Heart left ventricle (tissue), 16 donors: ENCODE measurements around the gene UNC93A. TPM values are rescaled to one million over a fixed set of nuclear protein-coding genes. Genes with fewer than 3 reads are reported as not detected.
"Not testable (repeated sequence)": the region's sequence is repeated elsewhere in the genome, so short reads cannot be mapped to it uniquely, and the experiment has no call there.

Source experiments
- ATAC-seq, 4 donors: fragments of 200-7000 bp; cut with Tn5 transposase; one replicate each; pipeline ENCODE4 v1.9.1; 2020 to 2022; ENCODE audit warnings: moderate library complexity in 4 of 4, mild to moderate bottlenecking in 3 of 4, moderate number of reproducible peaks in 1 of 4
- DNase-seq, 5 donors: peaks; one replicate each; pipeline ENCODE4 v3.0.0-alpha.2; 2020
- H3K27ac ChIP-seq, 12 donors: fragments of 200-600 bp; sonication (generic) in 4 of 12; one replicate each; pipeline versions ENCODE4 v1.5.0 to v1.8.0; 2016 to 2022; ENCODE audit warnings: mild to moderate bottlenecking in 2 of 12
- H3K27me3 ChIP-seq, 9 donors: fragments of 200-600 bp; sonication (generic) in 2 of 9; one replicate each; pipeline versions ENCODE4 v1.5.1 to v1.8.0; 2016 to 2022; ENCODE audit warnings: mild to moderate bottlenecking in 3 of 9
- H3K36me3 ChIP-seq, 9 donors: fragments of 200-600 bp; sonication (generic) in 2 of 9; one replicate each; pipeline versions ENCODE4 v1.5.0 to v1.8.0; 2018 to 2022; ENCODE audit warnings: mild to moderate bottlenecking in 2 of 9
- H3K4me1 ChIP-seq, 12 donors: fragments of 200-600 bp; sonication (generic) in 4 of 12; one replicate each; pipeline versions ENCODE4 v1.5.0 to v1.8.0; 2016 to 2022; ENCODE audit warnings: mild to moderate bottlenecking in 3 of 12
- H3K4me3 ChIP-seq, 12 donors: fragments of 200-600 bp; sonication (generic) in 4 of 12; one replicate each; pipeline versions ENCODE4 v1.5.0 to v1.8.0; 2017 to 2022; ENCODE audit warnings: mild to moderate bottlenecking in 9 of 12, moderate library complexity in 4 of 12
- H3K9me3 ChIP-seq, 12 donors: fragments of 200-600 bp; sonication (generic) in 4 of 12; one replicate each; pipeline versions ENCODE4 v1.5.0 to v1.8.0; 2016 to 2022; ENCODE audit warnings: mild to moderate bottlenecking in 1 of 12
- CTCF ChIP-seq, 12 donors: fragments of 200-600 bp; sonication (generic) in 4 of 12; IDR thresholded peaks; one replicate each; pipeline versions ENCODE4 v1.5.0 to v1.8.0; 2018 to 2022; ENCODE audit warnings: antibody characterized with exemption in 12 of 12, mild to moderate bottlenecking in 5 of 12
- POLR2A ChIP-seq, 2 donors: fragments of 450-650 bp; IDR thresholded peaks; one replicate each; pipeline ENCODE4 v1.6.1; 2017; ENCODE audit warnings: antibody characterized with exemption in 2 of 2, mild to moderate bottlenecking in 2 of 2, moderate library complexity in 2 of 2
- whole genome bisulfite sequencing, 4 donors: extraction: QIAGEN DNeasy Blood & Tissue Kit in 2 of 4; methylation state at CpG; one replicate each; pipeline versions ENCODE4 v1.1.5 to v1.1.7; 2013 to 2018; 5-methylcytosine and 5-hydroxymethylcytosine counted together
- intact Hi-C, 10 donors: fragments of 100-400 bp; cut with DNase I; formaldehyde crosslinking; loops; one replicate each; pipeline versions ENCODE4 v1.11.1 to v1.14.2; 2022
- polyA plus RNA-seq, 2 donors: library from polyadenylated mRNA; stranded (reverse); fragments of 200-250 nt; gene quantifications; one replicate each; pipeline ENCODE4 v1.2.3, GENCODE V29; 2013
- total RNA-seq, 9 donors: library from RNA; depleted of rRNA in 2 of 9; stranded (reverse); fragments of >200 nt in 2 of 9; fragmentation: NEBNext Ultra II Directional in 3 of 9; extraction: Animal tissue kit (Norgen Biotek cat#: 25700) in 3 of 9; gene quantifications; one replicate each; pipeline versions ENCODE4 v1.1.0 to v1.2.4, GENCODE V29; 2016 to 2023
- donor health status: ischemic (EF 13 %, LVEDD 7.1; RV severe dilation, severe dysfunction).
- donor health status: healthy with polysubstance abuse.
- donor health status: DM: no; HTN: yes; CAD: no.
- donor health status: DM: no; HTN: no; CAD: no.
- donor health status: ischemic (EF 25% LVEDD 6.9; RV normal size, moderate dysfunction).
- donor health status: ischemic (EF 25% LVEDD 5.7; RV mildly dilated, moderate dysfunction).
- donor health status: healthy.
- donor health status: DM: yes; HTN: yes; CAD: no.
- donor health status: ischemic (EF 35%, LVEDD 5.7; RV mildly dilated, moderate dysfunction).
- donor health status: nonischemic (EF 11% LVEDD 7.7; RV severe dilation, severe dysfunction).
- donor health status: DM: yes; HTN: yes; CAD: no.
- donor health status: PGD.
- donor health status: ischemic (EF 29% LVEDD 5.4; RV normal size, mild dysfunction).
- donor health status: nonischemic (EF 23%, LVEDD 6.1; RV moderate dilation, normal function).

The UNC93A gene
- total and polyA plus RNA-seq, 11 donors, result not detected

GRCh38 chr6:167288591-167289225, 2.4 kb upstream of the UNC93A start:
- peak; percentile 43 to 76 (median 60) for TF ChIP-seq CTCF (IDR thresholded peaks at IDR 0.05)
- H3K4me3 ChIP-seq, DNase-seq, H3K9me3 ChIP-seq, H3K4me1 ChIP-seq, H3K27ac ChIP-seq, H3K36me3 ChIP-seq, H3K27me3 ChIP-seq: not testable (repeated sequence)
- ATAC-seq, result peak in 3 of 4 donors; percentile 74 to 87 (median 76)
- intact Hi-C loops, result loop anchor here in 3 of 10 donors (5.0 to 10.0 kb wide), 2 partner anchors 64 to 71 kb away; no protein-coding TSS in a partner anchor
- 14 to 18% (median 16%) methylated on average over 14 of the region's 14 CpGs for WGBS, 4 donors

GRCh38 chr6:167289291-167289690, 1.8 kb upstream of the UNC93A start:
- WGBS, 4 donors, result 76 to 88% (median 84%) methylated on average over 1 to 2 of the region's 2 CpGs
- not testable (repeated sequence) for DNase-seq
- intact Hi-C loops, result loop anchor here in 3 of 10 donors (5.0 to 10.0 kb wide), 2 partner anchors 64 to 72 kb away; no protein-coding TSS in a partner anchor

GRCh38 chr6:167291623-167292300, 647 bp downstream of the UNC93A start:
- Histone ChIP-seq H3K4me3 (no peak overlapping the region), H3K9me3 (no peaks in the 10 kb centered on the region), H3K27me3 (no peaks in the 10 kb centered on the region), H3K4me1 (no peaks in the 10 kb centered on the region), H3K36me3 (no peaks in the 10 kb centered on the region), H3K27ac (no peak overlapping the region)
- DNase-seq (no peak), ATAC-seq (no peak)
- no peak for TF ChIP-seq POLR2A (IDR thresholded peaks at IDR 0.05)
- TF ChIP-seq CTCF (IDR thresholded peaks at IDR 0.05), result no peak
- 83 to 87% (median 85%) methylated on average over 7 of the region's 7 CpGs for WGBS, 4 donors
- intact Hi-C loops, result loop anchor here in 2 of 10 donors (10.0 kb wide), 2 partner anchors 97 to 517 kb away; no protein-coding TSS in a partner anchor

More at GRCh38 chr6:167289291-167289690, 1.8 kb upstream of the UNC93A start:
- not testable (repeated sequence) for H3K4me1 ChIP-seq, H3K27me3 ChIP-seq, H3K4me3 ChIP-seq, H3K9me3 ChIP-seq, H3K36me3 ChIP-seq, ATAC-seq, H3K27ac ChIP-seq

- H3K4me1 ChIP-seq, result no peaks in the 10 kb centered on the region
- ATAC-seq (no peak), DNase-seq (no peak)
- no peak overlapping the region for H3K4me3 ChIP-seq
- H3K9me3 ChIP-seq, result peaks cover 0 to 3% (median 0%) of the 10 kb centered on the region in 12 donors
- no peaks in the 10 kb centered on the region for H3K36me3 ChIP-seq
- no peak overlapping the region for H3K27ac ChIP-seq
- no peaks in the 10 kb centered on the region for H3K27me3 ChIP-seq
- intact Hi-C loops, result loop anchor here in 2 of 10 donors (10.0 kb wide), 2 partner anchors 98 to 518 kb away; no protein-coding TSS in a partner anchor
- WGBS, 4 donors, result 71 to 85% (median 79%) methylated on average over 4 to 6 of the region's 6 CpGs
- TF ChIP-seq CTCF (IDR thresholded peaks at IDR 0.05) (no peak), POLR2A (IDR thresholded peaks at IDR 0.05) (no peak)
Observed at GRCh38 chr6:167292301-167293087, 1.4 kb downstream of the UNC93A start.
